ENCODE results near the gene FAM3C.

FAM3C gene

GRCh38 chr7:121302214-121302745, 93.8 kb downstream of the FAM3C start:
- H3K27ac ChIP-seq (replicated peaks), result no peak overlapping the region
- DNase-seq (ENCODE audit: low read depth in 1 of 2, low spot score in 1 of 2), result no peak
- H3K4me3 ChIP-seq (replicated peaks; ENCODE audit: insufficient read depth, low read length), result no peak overlapping the region
- H3K27me3 ChIP-seq (ENCODE audit: insufficient read depth, poor library complexity, severe bottlenecking), result no peaks in the 10 kb centered on the region
- TF ChIP-seq SPI1 (IDR thresholded peaks at IDR 0.05; ENCODE audit: borderline replicate concordance, low read depth) (no peak), GABPA (IDR thresholded peaks at IDR 0.05; ENCODE audit: low read depth) (no peak), POLR2AphosphoS5 (IDR thresholded peaks at IDR 0.05; ENCODE audit: low read depth) (no peak)
- TF ChIP-seq, protein P1, sequence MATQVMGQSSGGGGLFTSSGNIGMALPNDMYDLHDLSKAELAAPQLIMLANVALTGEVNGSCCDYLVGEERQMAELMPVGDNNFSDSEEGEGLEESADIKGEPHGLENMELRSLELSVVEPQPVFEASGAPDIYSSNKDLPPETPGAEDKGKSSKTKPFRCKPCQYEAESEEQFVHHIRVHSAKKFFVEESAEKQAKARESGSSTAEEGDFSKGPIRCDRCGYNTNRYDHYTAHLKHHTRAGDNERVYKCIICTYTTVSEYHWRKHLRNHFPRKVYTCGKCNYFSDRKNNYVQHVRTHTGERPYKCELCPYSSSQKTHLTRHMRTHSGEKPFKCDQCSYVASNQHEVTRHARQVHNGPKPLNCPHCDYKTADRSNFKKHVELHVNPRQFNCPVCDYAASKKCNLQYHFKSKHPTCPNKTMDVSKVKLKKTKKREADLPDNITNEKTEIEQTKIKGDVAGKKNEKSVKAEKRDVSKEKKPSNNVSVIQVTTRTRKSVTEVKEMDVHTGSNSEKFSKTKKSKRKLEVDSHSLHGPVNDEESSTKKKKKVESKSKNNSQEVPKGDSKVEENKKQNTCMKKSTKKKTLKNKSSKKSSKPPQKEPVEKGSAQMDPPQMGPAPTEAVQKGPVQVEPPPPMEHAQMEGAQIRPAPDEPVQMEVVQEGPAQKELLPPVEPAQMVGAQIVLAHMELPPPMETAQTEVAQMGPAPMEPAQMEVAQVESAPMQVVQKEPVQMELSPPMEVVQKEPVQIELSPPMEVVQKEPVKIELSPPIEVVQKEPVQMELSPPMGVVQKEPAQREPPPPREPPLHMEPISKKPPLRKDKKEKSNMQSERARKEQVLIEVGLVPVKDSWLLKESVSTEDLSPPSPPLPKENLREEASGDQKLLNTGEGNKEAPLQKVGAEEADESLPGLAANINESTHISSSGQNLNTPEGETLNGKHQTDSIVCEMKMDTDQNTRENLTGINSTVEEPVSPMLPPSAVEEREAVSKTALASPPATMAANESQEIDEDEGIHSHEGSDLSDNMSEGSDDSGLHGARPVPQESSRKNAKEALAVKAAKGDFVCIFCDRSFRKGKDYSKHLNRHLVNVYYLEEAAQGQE (IDR thresholded peaks at IDR 0.05; ENCODE audit: insufficient replicate concordance, low read depth), result no peak
- TF ChIP-seq, protein P2, sequence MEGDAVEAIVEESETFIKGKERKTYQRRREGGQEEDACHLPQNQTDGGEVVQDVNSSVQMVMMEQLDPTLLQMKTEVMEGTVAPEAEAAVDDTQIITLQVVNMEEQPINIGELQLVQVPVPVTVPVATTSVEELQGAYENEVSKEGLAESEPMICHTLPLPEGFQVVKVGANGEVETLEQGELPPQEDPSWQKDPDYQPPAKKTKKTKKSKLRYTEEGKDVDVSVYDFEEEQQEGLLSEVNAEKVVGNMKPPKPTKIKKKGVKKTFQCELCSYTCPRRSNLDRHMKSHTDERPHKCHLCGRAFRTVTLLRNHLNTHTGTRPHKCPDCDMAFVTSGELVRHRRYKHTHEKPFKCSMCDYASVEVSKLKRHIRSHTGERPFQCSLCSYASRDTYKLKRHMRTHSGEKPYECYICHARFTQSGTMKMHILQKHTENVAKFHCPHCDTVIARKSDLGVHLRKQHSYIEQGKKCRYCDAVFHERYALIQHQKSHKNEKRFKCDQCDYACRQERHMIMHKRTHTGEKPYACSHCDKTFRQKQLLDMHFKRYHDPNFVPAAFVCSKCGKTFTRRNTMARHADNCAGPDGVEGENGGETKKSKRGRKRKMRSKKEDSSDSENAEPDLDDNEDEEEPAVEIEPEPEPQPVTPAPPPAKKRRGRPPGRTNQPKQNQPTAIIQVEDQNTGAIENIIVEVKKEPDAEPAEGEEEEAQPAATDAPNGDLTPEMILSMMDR (IDR thresholded peaks at IDR 0.05; ENCODE audit: insufficient read depth, low read length), result no peak

- H3K27me3 ChIP-seq (ENCODE audit: insufficient read depth, poor library complexity, severe bottlenecking), result no peaks in the 10 kb centered on the region
- no peak overlapping the region for H3K27ac ChIP-seq (replicated peaks)
- H3K4me3 ChIP-seq (replicated peaks; ENCODE audit: insufficient read depth, low read length), result no peak overlapping the region
- TF ChIP-seq, protein P1 (IDR thresholded peaks at IDR 0.05; ENCODE audit: insufficient replicate concordance, low read depth), result no peak
- TF ChIP-seq GABPA (IDR thresholded peaks at IDR 0.05; ENCODE audit: low read depth) (no peak), POLR2AphosphoS5 (IDR thresholded peaks at IDR 0.05; ENCODE audit: low read depth) (no peak), SPI1 (IDR thresholded peaks at IDR 0.05; ENCODE audit: borderline replicate concordance, low read depth) (no peak)
- TF ChIP-seq, protein P2 (IDR thresholded peaks at IDR 0.05; ENCODE audit: insufficient read depth, low read length), result no peak
- DNase-seq (ENCODE audit: low read depth in 1 of 2, low spot score in 1 of 2), result no peak
Measured at GRCh38 chr7:121301446-121302213, 94.5 kb downstream of the FAM3C start.

GRCh38 chr7:121300685-121301420, 95.3 kb downstream of the FAM3C start:
- DNase-seq (ENCODE audit: low read depth in 1 of 2, low spot score in 1 of 2), result no peak
- Histone ChIP-seq H3K4me3 (replicated peaks; ENCODE audit: insufficient read depth, low read length) (no peak overlapping the region), H3K27me3 (ENCODE audit: insufficient read depth, poor library complexity, severe bottlenecking) (no peaks in the 10 kb centered on the region), H3K27ac (replicated peaks) (no peak overlapping the region)
- TF ChIP-seq POLR2AphosphoS5 (IDR thresholded peaks at IDR 0.05; ENCODE audit: low read depth), result no peak
